Right cardiac atrium (tissue), 5 donors: ENCODE data around the gene ID3. TPM values are rescaled to one million over a fixed set of nuclear protein-coding genes. Genes with fewer than 3 reads are reported as not detected.

Source experiments
- ATAC-seq, 2 donors: fragments of 200-7000 bp; cut with Tn5 transposase; one replicate each; pipeline versions ENCODE4 v1.8.0 to v1.9.1; 2020; ENCODE audit warnings: moderate library complexity in 2 of 2, mild to moderate bottlenecking in 1 of 2
- DNase-seq, 3 donors: peaks; one replicate each; pipeline ENCODE4 v3.0.0-alpha.2; 2020
- H3K27ac ChIP-seq: one replicate; pipeline ENCODE4 v1.5.1; 2013; ENCODE audit warnings: mild to moderate bottlenecking, low read length, control low read depth, moderate library complexity
- H3K27me3 ChIP-seq: one replicate; pipeline ENCODE4 v1.6.1; 2013; ENCODE audit not compliant: control insufficient read depth, insufficient read depth
- H3K4me1 ChIP-seq: one replicate; pipeline ENCODE4 v1.6.1; 2013; ENCODE audit warnings: low read length; ENCODE audit not compliant: control insufficient read depth, insufficient read depth
- H3K4me3 ChIP-seq: one replicate; pipeline ENCODE4 v1.5.1; 2013; ENCODE audit warnings: low read length, control low read depth
- H3K9me3 ChIP-seq: one replicate; pipeline ENCODE4 v1.6.1; 2013; ENCODE audit warnings: low read length; ENCODE audit not compliant: control insufficient read depth
- WGBS: extraction: QIAGEN DNeasy Blood & Tissue Kit; methylation state at CpG from one replicate; pipeline ENCODE4 v1.1.7; 2013; 5-methylcytosine and 5-hydroxymethylcytosine counted together
- intact Hi-C, 4 donors: fragments of 100-400 bp; cut with DNase I; formaldehyde crosslinking; loops; one replicate each; pipeline versions ENCODE4 v1.11.0 to v1.14.0; 2022 to 2023
- polyA plus RNA-seq: library from polyadenylated mRNA; stranded (reverse); fragments of 200-250 nt; gene quantifications from one replicate; pipeline ENCODE4 v1.2.3, GENCODE V29; 2013
- total RNA-seq, 4 donors: library from RNA; stranded (reverse); fragmentation: NEBNext Ultra II Directional; extraction: Animal tissue kit (Norgen Biotek cat#: 25700); gene quantifications; one replicate each; pipeline ENCODE4 v1.2.1, GENCODE V29; 2021
- donor health status: healthy with polysubstance abuse.
- donor health status: DM: no; HTN: yes; CAD: no.
- donor health status: DM: no; HTN: no; CAD: no.
- donor health status: DM: no; HTN: yes; CAD: no; lungs with severe emphysema.
- donor health status: DM: yes; HTN: yes; CAD: no.

Gene ID3
- total and polyA plus RNA-seq, 5 donors, result 162 to 225 (median 179) TPM

DNA sequence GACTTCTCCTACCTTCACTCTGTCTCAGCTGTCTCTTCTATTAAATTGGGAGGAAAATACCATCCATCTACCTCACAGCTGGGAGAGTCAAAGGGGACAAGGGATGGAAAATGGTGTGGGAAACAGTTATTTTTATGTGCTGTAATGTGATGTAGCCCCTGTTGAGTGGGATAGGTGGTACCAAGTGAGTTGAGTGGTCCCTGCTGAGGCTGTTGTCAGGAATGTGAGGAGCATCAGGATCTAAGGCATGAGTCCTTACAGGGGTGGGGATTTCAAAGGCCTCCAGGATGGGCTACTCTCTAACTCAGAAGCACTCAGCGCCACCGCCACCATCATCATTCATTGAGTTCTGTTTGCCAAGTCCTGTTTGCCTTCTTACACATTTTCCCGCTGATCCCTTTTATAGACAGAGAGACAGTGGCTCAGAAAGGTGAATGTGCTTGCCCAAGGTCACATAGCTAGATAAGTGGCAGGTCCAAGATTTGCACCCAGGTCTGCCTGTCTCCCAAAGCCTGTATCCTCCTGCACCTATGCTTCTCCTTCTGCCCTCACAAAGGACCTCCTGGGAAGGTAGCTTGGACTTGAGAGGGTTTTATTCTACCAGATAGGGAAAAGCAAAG lies 4.6 kb upstream of the ID3 start:
- intact Hi-C loops, result no loop called here
- H3K27me3 ChIP-seq, result no peaks in the 10 kb centered on the region
- ATAC-seq (no peak), DNase-seq (no peak)
- peaks cover 9% of the 10 kb centered on the region for H3K4me1 ChIP-seq
- peak overlapping the region; percentile 94 for H3K27ac ChIP-seq
- H3K4me3 ChIP-seq, result no peak overlapping the region
- WGBS, result 94% methylated on average over 3 of the region's 3 CpGs
- H3K9me3 ChIP-seq, result no peaks in the 10 kb centered on the region

DNA sequence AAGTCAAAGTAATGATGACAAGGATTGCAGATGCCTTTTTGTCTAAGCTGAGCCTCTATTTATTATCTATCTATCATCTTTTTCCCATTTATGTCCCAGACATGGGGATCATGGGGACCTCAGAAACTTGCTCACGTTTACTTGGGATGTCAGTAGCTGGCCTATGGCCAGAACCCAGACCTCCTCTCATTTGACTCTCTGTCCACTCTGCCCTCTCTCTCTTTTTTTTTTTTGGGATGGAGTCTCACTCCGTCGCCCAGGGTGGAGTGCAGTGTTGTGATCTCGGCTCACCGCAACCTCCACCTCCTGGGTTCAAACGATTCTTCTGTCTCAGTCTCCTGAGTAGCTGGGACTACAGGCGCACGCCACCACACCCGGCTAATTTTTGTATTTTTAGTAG lies 3.7 kb upstream of the ID3 start:
- Histone ChIP-seq H3K4me1 (peaks cover 9% of the 10 kb centered on the region), H3K4me3 (no peak overlapping the region), H3K9me3 (no peaks in the 10 kb centered on the region), H3K27me3 (no peaks in the 10 kb centered on the region), H3K27ac (peak overlapping the region; percentile 94)
- 53% methylated on average over 9 of the region's 9 CpGs for WGBS
- intact Hi-C loops, result no loop called here
- peak in 1 of 3 donors; percentile 65 for DNase-seq
- no peak for ATAC-seq

GRCh38 chr1:23562137-23562876 lies 3.0 kb upstream of the ID3 start:
- intact Hi-C loops, result no loop called here
- WGBS, result 4% methylated on average over 19 of the region's 19 CpGs

DNA sequence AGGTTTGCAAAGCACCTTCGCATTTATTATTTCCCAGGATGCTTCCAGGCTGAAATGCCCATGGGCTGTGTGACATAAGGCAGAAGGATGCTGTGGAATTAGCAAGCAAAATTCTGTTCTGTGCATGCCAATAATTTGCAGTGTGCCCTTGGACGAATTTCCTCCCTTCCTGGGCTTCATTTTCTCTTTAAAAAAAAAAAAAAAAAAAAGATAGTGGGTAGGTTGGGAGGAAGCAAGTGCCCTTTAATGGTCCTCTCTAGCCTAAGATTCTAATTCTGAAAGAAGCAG lies 2.5 kb upstream of the ID3 start:
- intact Hi-C loops, result no loop called here
- H3K9me3 ChIP-seq, result no peaks in the 10 kb centered on the region
- H3K4me1 ChIP-seq, result peaks cover 7% of the 10 kb centered on the region
- ATAC-seq (no peak), DNase-seq (no peak)
- WGBS, result 23% methylated on average over 2 of the region's 2 CpGs
- H3K27me3 ChIP-seq, result no peaks in the 10 kb centered on the region
- H3K4me3 ChIP-seq, result peak overlapping the region; percentile 46
- peak overlapping the region; percentile 99 for H3K27ac ChIP-seq

More at GRCh38 chr1:23562137-23562876, 3.0 kb upstream of the ID3 start:
- peak overlapping the region; percentile 46 for H3K4me3 ChIP-seq
- H3K27me3 ChIP-seq, result no peaks in the 10 kb centered on the region
- peak; percentile 87 to 90 for ATAC-seq
- H3K9me3 ChIP-seq, result no peaks in the 10 kb centered on the region
- DNase-seq, result peak; percentile 99 to 100 (median 99)
- peak overlapping the region; percentile 99 for H3K27ac ChIP-seq
- peaks cover 7% of the 10 kb centered on the region for H3K4me1 ChIP-seq

- peaks cover 7% of the 10 kb centered on the region for H3K4me1 ChIP-seq
- DNase-seq (no peak), ATAC-seq (no peak)
- peak overlapping the region; percentile 89 for H3K4me3 ChIP-seq
- WGBS, result 30% methylated on average over 6 of the region's 6 CpGs
- no peaks in the 10 kb centered on the region for H3K9me3 ChIP-seq
- H3K27me3 ChIP-seq, result no peaks in the 10 kb centered on the region
- peak overlapping the region; percentile 99 for H3K27ac ChIP-seq
- intact Hi-C loops, result no loop called here
Measured at GRCh38 chr1:23561076-23561812, 1.9 kb upstream of the ID3 start.

- Histone ChIP-seq H3K4me3 (peak overlapping the region; percentile 89), H3K27me3 (no peaks in the 10 kb centered on the region), H3K27ac (peak overlapping the region; percentile 99), H3K4me1 (peaks cover 7% of the 10 kb centered on the region), H3K9me3 (no peaks in the 10 kb centered on the region)
- 5% methylated on average over 6 of the region's 6 CpGs for WGBS
- ATAC-seq (no peak), DNase-seq (no peak)
- intact Hi-C loops, result no loop called here
Measured at GRCh38 chr1:23559985-23560741, 862 bp upstream of the ID3 start.

DNA sequence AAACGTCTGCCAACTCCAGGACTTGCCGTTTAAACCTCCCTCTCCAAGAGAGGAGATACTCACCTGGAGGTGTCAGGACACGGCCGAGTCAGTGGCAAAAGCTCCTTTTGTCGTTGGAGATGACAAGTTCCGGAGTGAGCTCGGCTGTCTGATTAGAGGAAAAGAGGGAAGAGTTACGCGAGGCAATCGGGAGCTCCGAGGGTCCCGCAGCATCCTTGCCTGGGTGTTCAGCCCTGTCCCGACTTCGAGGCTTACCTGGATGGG lies 497 bp downstream of the ID3 start:
- peaks cover 3% of the 10 kb centered on the region for H3K4me1 ChIP-seq
- DNase-seq (no peak), ATAC-seq (no peak)
- under 1% methylated on average over 14 of the region's 14 CpGs for WGBS
- H3K27ac ChIP-seq, result peak overlapping the region; percentile 99
- H3K4me3 ChIP-seq, result peak overlapping the region; percentile 89
- no peaks in the 10 kb centered on the region for H3K9me3 ChIP-seq
- intact Hi-C loops, result no loop called here
- H3K27me3 ChIP-seq, result no peaks in the 10 kb centered on the region

DNA sequence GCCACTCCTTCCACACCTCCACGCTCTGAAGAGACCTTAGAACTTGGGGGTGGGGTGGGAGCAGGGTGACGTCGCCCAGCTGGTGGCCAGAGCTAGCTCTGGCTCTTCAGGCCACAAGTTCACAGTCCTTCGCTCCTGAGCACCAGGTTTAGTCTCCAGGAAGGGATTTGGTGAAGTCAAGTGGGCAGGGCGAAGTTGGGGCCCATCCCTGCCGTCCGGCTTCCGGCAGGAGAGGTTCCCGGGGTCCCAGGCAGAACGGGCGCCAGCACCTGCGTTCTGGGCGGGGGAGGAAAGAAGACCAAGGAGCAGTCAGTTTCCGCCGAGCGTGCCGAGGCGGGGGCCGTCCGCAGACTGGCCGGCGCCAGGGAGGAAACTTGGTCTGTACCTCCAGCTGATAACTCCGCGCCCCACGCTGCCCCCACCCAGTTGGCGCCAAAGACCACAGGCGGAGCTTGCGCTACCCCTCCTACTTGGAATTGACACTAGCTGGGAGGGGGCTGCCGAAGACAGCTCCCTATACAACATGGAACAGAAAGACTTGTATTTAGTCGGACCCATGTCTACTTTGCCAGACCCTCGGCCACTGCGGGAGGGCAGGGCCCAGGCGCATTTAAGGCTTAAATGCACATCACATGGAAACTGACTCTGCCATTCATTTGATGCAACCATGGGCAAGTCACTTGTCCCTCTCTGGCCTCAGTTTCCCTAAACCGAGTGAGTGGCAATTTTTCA lies 995 bp downstream of the ID3 start:
- H3K4me3 ChIP-seq, result peak overlapping the region; percentile 89
- H3K27ac ChIP-seq, result peak overlapping the region; percentile 99
- intact Hi-C loops, result no loop called here
- peaks cover 3% of the 10 kb centered on the region for H3K4me1 ChIP-seq
- DNase-seq (peak; percentile 83 to 93 (median 92)), ATAC-seq (peak; percentile 4 to 33)
- no peaks in the 10 kb centered on the region for H3K9me3 ChIP-seq
- no peaks in the 10 kb centered on the region for H3K27me3 ChIP-seq
- 3% methylated on average over 34 of the region's 34 CpGs for WGBS

GRCh38 chr1:23557471-23558124 lies 1.7 kb downstream of the ID3 start:
- intact Hi-C loops, result no loop called here
- ATAC-seq (no peak), DNase-seq (no peak)
- Histone ChIP-seq H3K27me3 (no peaks in the 10 kb centered on the region), H3K27ac (peak overlapping the region; percentile 99), H3K9me3 (no peaks in the 10 kb centered on the region), H3K4me3 (peak overlapping the region; percentile 89), H3K4me1 (peaks cover 3% of the 10 kb centered on the region)
- WGBS, result 27% methylated on average over 8 of the region's 8 CpGs
